ENCODE measurements around the gene ZNF70.

ZNF70 gene

GRCh38 chr22:23692598-23693291 is 58.2 kb downstream of the ZNF70 start:
- no peak for DNase-seq (ENCODE audit: low spot score)

GRCh38 chr22:23691748-23692423 is 59.0 kb downstream of the ZNF70 start:
- no peak for DNase-seq (ENCODE audit: low spot score)

GRCh38 chr22:23690713-23691112 is 60.2 kb downstream of the ZNF70 start, which contains the start of gene RGL4:
TSS of gene RGL4 (plus strand) at chr22:23691013. CDS start at chr22:23692031, 1,018 bp downstream.
- DNase-seq (ENCODE audit: low spot score), result no peak

GRCh38 chr22:23689414-23689813 is 61.5 kb downstream of the ZNF70 start:
- no peak for DNase-seq (ENCODE audit: low spot score)

Data from HuH-7.5 (cell line).